ENCODE measurements around the gene DUOXA2.

The DUOXA2 gene

GRCh38 chr15:45147606-45148005 lies 33.5 kb downstream of the DUOXA2 start:
- no peak overlapping the region for H3K4me3 ChIP-seq (ENCODE audit: insufficient read depth, low read length, poor library complexity, severe bottlenecking)
- H3K36me3 ChIP-seq (ENCODE audit: low read length), result no peaks in the 10 kb centered on the region
- H4K20me1 ChIP-seq (ENCODE audit: low read depth, low read length), result no peaks in the 10 kb centered on the region
- no peak overlapping the region for H2AFZ ChIP-seq (ENCODE audit: low read depth, low read length, severe bottlenecking)
- TF ChIP-seq EZH2phosphoT487 (conservative IDR thresholded peaks at IDR 0.05; ENCODE audit: low read length) (no peak), CTCF (IDR thresholded peaks at IDR 0.05; ENCODE audit: insufficient read depth, low read length, poor library complexity, severe bottlenecking) (no peak)
- no peaks in the 10 kb centered on the region for H3K79me2 ChIP-seq (ENCODE audit: insufficient read depth, low read length)
- no peaks in the 10 kb centered on the region for H3K9me2 ChIP-seq (replicated peaks; ENCODE audit: insufficient read depth, low read length)
- H3K9ac ChIP-seq (ENCODE audit: low read length), result no peak overlapping the region
- H3K27ac ChIP-seq (ENCODE audit: low read depth, low read length), result no peak overlapping the region
- no peaks in the 10 kb centered on the region for H3K9me3 ChIP-seq (ENCODE audit: insufficient read depth, low read length)
- no peaks in the 10 kb centered on the region for H3K27me3 ChIP-seq (ENCODE audit: low read length)
- no peak overlapping the region for H3K4me2 ChIP-seq (ENCODE audit: low read depth, low read length, poor library complexity, severe bottlenecking)
- no peaks in the 10 kb centered on the region for H3F3A ChIP-seq (ENCODE audit: insufficient read depth)

DNA sequence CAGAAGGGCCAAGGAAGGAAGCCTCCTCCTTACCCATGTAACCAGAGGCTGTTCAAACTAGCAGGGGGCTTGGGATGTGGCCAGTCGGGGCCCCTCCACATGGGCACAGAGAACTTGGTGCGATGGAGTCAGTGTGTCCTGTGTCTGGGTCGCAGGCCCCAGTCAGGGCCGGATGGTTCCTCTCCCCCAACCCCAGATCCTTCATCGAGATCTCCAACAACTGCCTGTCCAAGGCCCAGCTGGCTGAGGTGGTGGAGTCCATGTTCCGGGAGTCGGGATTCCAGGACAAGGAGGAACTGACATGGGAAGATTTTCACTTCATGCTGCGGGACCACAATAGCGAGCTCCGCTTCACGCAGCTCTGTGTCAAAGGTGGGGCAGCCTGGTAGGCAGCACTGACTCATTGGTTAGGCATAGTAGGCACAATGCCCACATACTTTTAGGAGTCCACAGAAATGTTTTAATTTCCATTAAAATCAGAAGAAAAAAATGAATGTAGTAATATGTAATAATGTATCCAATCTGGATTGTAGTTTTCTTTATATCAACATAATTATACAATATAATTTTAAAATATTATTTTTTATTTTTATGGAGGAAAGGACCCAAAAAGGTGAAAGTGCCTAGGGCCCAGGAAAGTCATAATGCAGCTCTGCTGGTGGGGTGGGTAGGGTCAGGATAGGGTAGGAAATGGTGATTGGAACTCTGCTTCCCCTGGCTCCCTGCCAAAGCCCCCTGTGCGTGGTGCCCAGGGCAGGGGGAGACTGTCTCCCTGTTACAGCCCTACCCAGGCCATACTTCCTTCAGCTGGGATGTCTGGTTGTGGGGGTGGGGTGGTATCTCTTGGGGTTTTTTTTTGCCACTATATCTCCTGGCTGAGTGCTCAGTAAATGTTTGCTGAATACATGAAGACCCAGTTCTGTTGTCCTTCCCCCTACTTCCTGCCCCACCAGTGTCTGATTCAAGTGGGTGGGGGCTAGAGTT lies 34.2 kb downstream of the DUOXA2 start:
- Histone ChIP-seq H3K27me3 (ENCODE audit: low read length) (no peaks in the 10 kb centered on the region), H3K36me3 (ENCODE audit: low read length) (no peaks in the 10 kb centered on the region), H3K9me3 (ENCODE audit: insufficient read depth, low read length) (no peaks in the 10 kb centered on the region), H4K20me1 (ENCODE audit: low read depth, low read length) (no peaks in the 10 kb centered on the region), H3K9ac (ENCODE audit: low read length) (no peak overlapping the region), H3K4me2 (ENCODE audit: low read depth, low read length, poor library complexity, severe bottlenecking) (no peak overlapping the region), H2AFZ (ENCODE audit: low read depth, low read length, severe bottlenecking) (no peak overlapping the region), H3K9me2 (replicated peaks; ENCODE audit: insufficient read depth, low read length) (no peaks in the 10 kb centered on the region), H3K27ac (ENCODE audit: low read depth, low read length) (no peak overlapping the region), H3K79me2 (ENCODE audit: insufficient read depth, low read length) (no peaks in the 10 kb centered on the region), H3F3A (ENCODE audit: insufficient read depth) (no peaks in the 10 kb centered on the region), H3K4me3 (ENCODE audit: insufficient read depth, low read length, poor library complexity, severe bottlenecking) (no peak overlapping the region)
- no peak for TF ChIP-seq EZH2phosphoT487 (conservative IDR thresholded peaks at IDR 0.05; ENCODE audit: low read length)
- TF ChIP-seq CTCF (IDR thresholded peaks at IDR 0.05; ENCODE audit: insufficient read depth, low read length, poor library complexity, severe bottlenecking), result no peak

DNA sequence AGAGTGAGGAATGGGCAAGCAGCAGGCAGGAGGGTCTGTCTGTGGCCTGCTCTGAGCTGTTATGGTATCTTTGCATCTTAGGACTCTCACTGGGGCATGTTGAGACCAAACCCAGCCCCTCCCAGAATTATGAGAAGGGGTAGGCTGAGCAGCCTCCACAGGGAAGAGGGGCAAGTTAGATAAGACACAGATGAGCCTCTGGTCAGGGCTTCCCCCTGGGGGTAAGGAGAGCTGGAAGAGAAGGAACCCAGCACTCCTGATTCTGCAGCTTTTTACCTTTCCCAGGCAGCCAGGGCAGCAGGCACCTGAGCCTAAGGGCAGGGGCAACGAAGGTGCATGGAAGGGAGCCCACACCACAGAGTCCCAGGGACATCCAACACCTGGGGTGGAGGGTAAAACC lies 34.9 kb downstream of the DUOXA2 start:
- H3K9me3 ChIP-seq (ENCODE audit: insufficient read depth, low read length), result no peaks in the 10 kb centered on the region
- no peaks in the 10 kb centered on the region for H3K36me3 ChIP-seq (ENCODE audit: low read length)

More for the DNA sequence above, 34.9 kb downstream of the DUOXA2 start:
- H3K9ac ChIP-seq (ENCODE audit: low read length), result no peak overlapping the region
- H4K20me1 ChIP-seq (ENCODE audit: low read depth, low read length), result no peaks in the 10 kb centered on the region
- H3K4me3 ChIP-seq (ENCODE audit: insufficient read depth, low read length, poor library complexity, severe bottlenecking), result no peak overlapping the region
- H3K9me2 ChIP-seq (replicated peaks; ENCODE audit: insufficient read depth, low read length), result no peaks in the 10 kb centered on the region
- TF ChIP-seq EZH2phosphoT487 (conservative IDR thresholded peaks at IDR 0.05; ENCODE audit: low read length) (no peak), CTCF (IDR thresholded peaks at IDR 0.05; ENCODE audit: insufficient read depth, low read length, poor library complexity, severe bottlenecking) (no peak)
- no peak overlapping the region for H2AFZ ChIP-seq (ENCODE audit: low read depth, low read length, severe bottlenecking)
- no peaks in the 10 kb centered on the region for H3K79me2 ChIP-seq (ENCODE audit: insufficient read depth, low read length)
- no peaks in the 10 kb centered on the region for H3K27me3 ChIP-seq (ENCODE audit: low read length)
- H3K27ac ChIP-seq (ENCODE audit: low read depth, low read length), result no peak overlapping the region
- no peaks in the 10 kb centered on the region for H3F3A ChIP-seq (ENCODE audit: insufficient read depth)
- no peak overlapping the region for H3K4me2 ChIP-seq (ENCODE audit: low read depth, low read length, poor library complexity, severe bottlenecking)

All from SU-DHL-6 (cell line).